A549 (cell line): Measurements from ENCODE around the gene INO80C. TPM values are rescaled to one million over a fixed set of nuclear protein-coding genes. Genes with fewer than 3 reads are reported as not detected.

Experiments used
- ATAC-seq, 2 experiments: fragments of 200-7000 bp in 1 of 2; fragments of >200 bp in 1 of 2; cut with Nextera tagmentation in 1 of 2; cut with Tn5 transposase in 1 of 2; 3 replicates each; pipeline versions ENCODE4 v1.8.0 to v1.9.1; 2018 to 2020; ENCODE audit warnings: mild to moderate bottlenecking in 1 of 2, moderate library complexity in 1 of 2
- CTCF ChIA-PET: fragments of 300-600 bp; sonication (Branson Sonifier 250); formaldehyde crosslinking; extraction: SDS; loops from one replicate; lab custom pipeline; 2021; ENCODE audit warnings: antibody characterized with exemption, inconsistent platforms; lab: Yijun Ruan, JAX
- POLR2A ChIA-PET: fragments of 350-600 bp; formaldehyde crosslinking; extraction: SDS; loops from one replicate; lab custom pipeline; 2021; ENCODE audit warnings: antibody characterized with exemption, inconsistent platforms; lab: Yijun Ruan, JAX
- DNase-seq, 2 experiments: peaks; one replicate each; pipeline versions ENCODE4 v3.0.0 to v3.0.0-alpha.2; 2011 to 2016; ENCODE audit warnings: low read depth in 1 of 2, low spot score in 1 of 2
- FAIRE-seq: peaks from 2 replicates; lab custom pipeline; 2011; peaks lifted over from hg19 to GRCh38; lab: Jason Lieb, UNC
- H3K27ac ChIP-seq, 2 experiments: fragments of >200 bp; sonication (Bioruptor Twin); formaldehyde crosslinking; 3 replicates each; pipeline ENCODE4 v1.5.1; 2016 to 2017
- H3K4me1 ChIP-seq: fragments of >200 bp; sonication (Bioruptor Twin); formaldehyde crosslinking; 3 replicates; pipeline ENCODE4 v1.6.1; 2016
- H3K4me2 ChIP-seq: fragments of >200 bp; sonication (Bioruptor Twin); formaldehyde crosslinking; 3 replicates; pipeline ENCODE4 v1.6.1; 2016
- H3K4me3 ChIP-seq: fragments of >200 bp; sonication (Bioruptor Twin); formaldehyde crosslinking; 3 replicates; pipeline ENCODE4 v1.5.1; 2016
- H3K9me3 ChIP-seq: fragments of >200 bp; sonication (Bioruptor Twin); formaldehyde crosslinking; 3 replicates; pipeline ENCODE4 v1.6.1; 2016
- CEBPB ChIP-seq, 2 experiments: fragments of >200 bp in 1 of 2; sonication (Bioruptor Twin) in 1 of 2; formaldehyde crosslinking in 1 of 2; IDR thresholded peaks; 2 replicates each; pipeline ENCODE4 v1.6.1; 2012 to 2016
- CHD4 ChIP-seq: fragments of 200-600 bp; sonication (generic); IDR thresholded peaks from 2 replicates; pipeline ENCODE4 v1.6.1; 2016; ENCODE audit warnings: antibody characterized with exemption, mild to moderate bottlenecking, borderline replicate concordance
- EP300 ChIP-seq, 2 experiments: fragments of >200 bp; sonication (Bioruptor Twin); formaldehyde crosslinking; IDR thresholded peaks; 2 replicates in 1 of 2; 3 replicates in 1 of 2; pipeline ENCODE4 v1.6.1; 2016 to 2017
- FOXS1 ChIP-seq: fragments of 250-450 bp; sonication (Bioruptor Pico); IDR thresholded peaks from 2 replicates; pipeline ENCODE4 v1.5.0; 2020; ENCODE audit warnings: mild to moderate bottlenecking, moderate library complexity
- GATA3 ChIP-seq: IDR thresholded peaks from 2 replicates; pipeline ENCODE4 v1.6.1; 2012; ENCODE audit warnings: borderline replicate concordance
- HOXB13 ChIP-seq: fragments of 250-450 bp; sonication (Bioruptor Pico); IDR thresholded peaks from 2 replicates; pipeline ENCODE4 v1.5.0; 2020; ENCODE audit warnings: low read depth, mild to moderate bottlenecking, moderate library complexity
- JUNB ChIP-seq: fragments of >200 bp; sonication (Bioruptor Twin); formaldehyde crosslinking; IDR thresholded peaks from 2 replicates; pipeline ENCODE4 v1.6.1; 2016
- KDM1A ChIP-seq: fragments of 200-600 bp; sonication (generic); IDR thresholded peaks from 2 replicates; pipeline ENCODE4 v1.6.1; 2016; ENCODE audit warnings: low read depth, mild to moderate bottlenecking
- MAZ ChIP-seq: fragments of 150-350 bp; IDR thresholded peaks from 2 replicates; pipeline ENCODE4 v1.6.1; 2014; ENCODE audit warnings: antibody characterized with exemption, low read depth, low read length, borderline replicate concordance
- NFE2L2 ChIP-seq: fragments of 150-350 bp; conservative IDR thresholded peaks from 2 replicates; pipeline ENCODE4 v1.6.1; 2014; ENCODE audit warnings: low read length
- PHF8 ChIP-seq: fragments of 200-600 bp; sonication (generic); IDR thresholded peaks from 2 replicates; pipeline ENCODE4 v1.6.1; 2016; ENCODE audit warnings: low read depth, mild to moderate bottlenecking, antibody characterized with exemption, moderate library complexity, borderline replicate concordance
- POLR2AphosphoS2 ChIP-seq: conservative IDR thresholded peaks from 2 replicates; pipeline ENCODE4 v1.6.1; 2012; ENCODE audit warnings: low read length, improper control_type of control experiment, inconsistent platforms
- RAD21 ChIP-seq, 2 experiments: fragments of >200 bp in 1 of 2; sonication (Bioruptor Twin) in 1 of 2; formaldehyde crosslinking in 1 of 2; IDR thresholded peaks in 1 of 2; conservative IDR thresholded peaks in 1 of 2; 2 replicates in 1 of 2; 3 replicates in 1 of 2; pipeline ENCODE4 v1.6.1; 2012 to 2018; ENCODE audit warnings: inconsistent platforms in 1 of 2
- RARB ChIP-seq: fragments of 250-450 bp; sonication (Bioruptor Pico); IDR thresholded peaks from 2 replicates; pipeline ENCODE4 v1.8.0; 2021; ENCODE audit warnings: mild to moderate bottlenecking, moderate library complexity
- RCOR1 ChIP-seq: fragments of 150-350 bp; IDR thresholded peaks from 2 replicates; pipeline ENCODE4 v1.6.1; 2014; ENCODE audit warnings: antibody characterized with exemption, low read length, low read depth
- RNF2 ChIP-seq: fragments of 200-600 bp; sonication (generic); IDR thresholded peaks from 2 replicates; pipeline ENCODE4 v1.6.1; 2016; ENCODE audit warnings: low read depth, mild to moderate bottlenecking, antibody characterized with exemption, moderate library complexity, borderline replicate concordance
- SMC3 ChIP-seq: fragments of >200 bp; sonication (Bioruptor Twin); formaldehyde crosslinking; IDR thresholded peaks from 3 replicates; pipeline ENCODE4 v1.6.1; 2018; ENCODE audit warnings: inconsistent platforms
- TP53 ChIP-seq: fragments of 250-450 bp; sonication (Bioruptor Pico); IDR thresholded peaks from 2 replicates; pipeline ENCODE4 v1.5.0; 2021; ENCODE audit warnings: mild to moderate bottlenecking, moderate library complexity
- WGBS: methylation state at CpG from one replicate; pipeline ENCODE4 v1.1.6; 2017; ENCODE audit errors: missing lambda C conversion rate; 5-methylcytosine and 5-hydroxymethylcytosine counted together
- polyA plus RNA-seq, 4 experiments: library from polyadenylated mRNA; depleted of rRNA in 3 of 4; stranded (reverse); fragments of >200 nt; fragmentation: RNase III in 1 of 4; extraction: RNeasy Plus Mini Kit Qiagen cat#74134 plus additional on column Dnase treatment in 1 of 4; gene quantifications; 2 replicates in 3 of 4; 3 replicates in 1 of 4; pipeline ENCODE4 v1.2.3, GENCODE V29; 2011 to 2017
- TF ChIP-seq, protein P1 (sequence below): fragments of >200 bp; sonication (Bioruptor Twin); formaldehyde crosslinking; IDR thresholded peaks from 2 replicates; pipeline ENCODE4 v1.6.1; 2016
- TF ChIP-seq, protein P2 (sequence below): fragments of 250-450 bp; sonication (Bioruptor Pico); IDR thresholded peaks from 2 replicates; pipeline ENCODE4 v1.5.0; 2021; ENCODE audit warnings: mild to moderate bottlenecking, moderate library complexity, borderline replicate concordance
- TF ChIP-seq, protein P3 (sequence below): fragments of 200-600 bp; sonication (generic); IDR thresholded peaks from 2 replicates; pipeline ENCODE4 v1.6.1; 2016; ENCODE audit warnings: antibody characterized with exemption, mild to moderate bottlenecking, moderate library complexity

The INO80C gene
- polyA plus RNA-seq, 2 of the 4 experiments (the other 2 are of a cell fraction) = 22.1 to 33.3 TPM

DNA sequence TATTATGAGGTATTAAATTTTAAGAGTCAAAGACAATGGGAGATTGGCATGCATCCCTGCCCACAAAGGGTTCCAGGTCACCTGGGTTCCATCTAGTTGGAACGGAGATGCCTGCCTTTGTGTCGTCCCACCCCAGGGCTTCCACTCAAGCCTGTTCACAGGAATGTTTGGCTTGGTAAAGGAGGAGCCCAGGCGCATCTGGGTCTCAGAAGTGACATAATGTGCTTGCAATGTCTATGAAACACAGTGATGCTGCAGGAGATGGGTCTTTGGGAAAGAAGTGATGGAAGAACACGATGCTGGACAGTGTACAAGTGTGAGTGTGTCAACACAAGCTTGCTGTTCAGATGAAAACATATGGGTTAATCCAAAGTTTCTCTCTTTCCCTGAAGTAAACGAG, 71.0 kb downstream of the INO80C start:
- Histone ChIP-seq H3K4me1 (peaks cover 10% of the 10 kb centered on the region; the same call in 2 of the 3 replicates), H3K4me2 (no peak overlapping the region), H3K27ac (no peak overlapping the region), H3K4me3 (no peak overlapping the region), H3K9me3 (no peaks in the 10 kb centered on the region)
- DNase-seq (no peak), FAIRE-seq (no peak), ATAC-seq (no peak)
- POLR2A ChIA-PET = no interaction called here
- TF ChIP-seq, protein P1, sequence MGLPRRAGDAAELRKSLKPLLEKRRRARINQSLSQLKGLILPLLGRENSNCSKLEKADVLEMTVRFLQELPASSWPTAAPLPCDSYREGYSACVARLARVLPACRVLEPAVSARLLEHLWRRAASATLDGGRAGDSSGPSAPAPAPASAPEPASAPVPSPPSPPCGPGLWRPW = no peak
- TF ChIP-seq HOXB13 (CRISPR knock-in tag) = no peak
- TF ChIP-seq CHD4 = no peak
- TF ChIP-seq PHF8 = no peak
- TF ChIP-seq, protein P2, sequence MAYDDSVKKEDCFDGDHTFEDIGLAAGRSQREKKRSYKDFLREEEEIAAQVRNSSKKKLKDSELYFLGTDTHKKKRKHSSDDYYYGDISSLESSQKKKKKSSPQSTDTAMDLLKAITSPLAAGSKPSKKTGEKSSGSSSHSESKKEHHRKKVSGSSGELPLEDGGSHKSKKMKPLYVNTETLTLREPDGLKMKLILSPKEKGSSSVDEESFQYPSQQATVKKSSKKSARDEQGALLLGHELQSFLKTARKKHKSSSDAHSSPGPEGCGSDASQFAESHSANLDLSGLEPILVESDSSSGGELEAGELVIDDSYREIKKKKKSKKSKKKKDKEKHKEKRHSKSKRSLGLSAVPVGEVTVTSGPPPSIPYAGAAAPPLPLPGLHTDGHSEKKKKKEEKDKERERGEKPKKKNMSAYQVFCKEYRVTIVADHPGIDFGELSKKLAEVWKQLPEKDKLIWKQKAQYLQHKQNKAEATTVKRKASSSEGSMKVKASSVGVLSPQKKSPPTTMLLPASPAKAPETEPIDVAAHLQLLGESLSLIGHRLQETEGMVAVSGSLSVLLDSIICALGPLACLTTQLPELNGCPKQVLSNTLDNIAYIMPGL = no peak
- TF ChIP-seq TP53 (CRISPR knock-in tag) = no peak
- TF ChIP-seq SMC3 = no peak
- no peak for TF ChIP-seq MAZ
- no peak for TF ChIP-seq CEBPB (IDR thresholded peaks at IDR 0.05)
- TF ChIP-seq RAD21 (conservative IDR thresholded peaks at IDR 0.05 in 1 of 2, IDR thresholded peaks at IDR 0.05 in 1 of 2) = no peak
- no peak for TF ChIP-seq KDM1A
- TF ChIP-seq POLR2AphosphoS2 = no peak
- CTCF ChIA-PET = no interaction called here
- 74% methylated on average over 5 of the region's 5 CpGs for WGBS

DNA sequence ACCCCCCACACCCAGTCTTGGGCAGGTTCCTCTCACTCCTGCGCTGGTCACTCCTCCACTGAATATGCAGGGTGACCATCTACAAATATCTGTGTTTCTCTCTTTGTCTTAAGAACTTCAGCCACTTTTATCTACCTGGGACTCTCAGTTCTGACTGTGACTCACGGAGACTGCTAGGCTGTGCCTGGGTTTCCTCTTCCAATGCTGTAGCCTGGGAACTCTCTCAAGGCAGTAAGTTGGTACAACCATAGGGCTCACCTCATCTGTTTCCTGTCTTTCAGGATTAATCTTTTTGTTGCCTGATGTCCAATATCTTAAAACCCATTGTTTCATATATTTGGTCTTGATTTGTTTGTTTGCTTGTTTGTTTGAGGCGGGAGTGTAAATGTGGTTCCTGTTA, 73.4 kb downstream of the INO80C start:
- TF ChIP-seq JUNB (no peak), RCOR1 (no peak), GATA3 (no peak), EP300 (IDR thresholded peaks at IDR 0.05) (no peak), RARB (no peak), NFE2L2 (no peak), KDM1A (no peak), RNF2 (no peak), FOXS1 (CRISPR knock-in tag) (no peak), CEBPB (IDR thresholded peaks at IDR 0.05) (no peak), CHD4 (no peak), RAD21 (conservative IDR thresholded peaks at IDR 0.05 in 1 of 2, IDR thresholded peaks at IDR 0.05 in 1 of 2) (no peak)
- TF ChIP-seq, protein P3, sequence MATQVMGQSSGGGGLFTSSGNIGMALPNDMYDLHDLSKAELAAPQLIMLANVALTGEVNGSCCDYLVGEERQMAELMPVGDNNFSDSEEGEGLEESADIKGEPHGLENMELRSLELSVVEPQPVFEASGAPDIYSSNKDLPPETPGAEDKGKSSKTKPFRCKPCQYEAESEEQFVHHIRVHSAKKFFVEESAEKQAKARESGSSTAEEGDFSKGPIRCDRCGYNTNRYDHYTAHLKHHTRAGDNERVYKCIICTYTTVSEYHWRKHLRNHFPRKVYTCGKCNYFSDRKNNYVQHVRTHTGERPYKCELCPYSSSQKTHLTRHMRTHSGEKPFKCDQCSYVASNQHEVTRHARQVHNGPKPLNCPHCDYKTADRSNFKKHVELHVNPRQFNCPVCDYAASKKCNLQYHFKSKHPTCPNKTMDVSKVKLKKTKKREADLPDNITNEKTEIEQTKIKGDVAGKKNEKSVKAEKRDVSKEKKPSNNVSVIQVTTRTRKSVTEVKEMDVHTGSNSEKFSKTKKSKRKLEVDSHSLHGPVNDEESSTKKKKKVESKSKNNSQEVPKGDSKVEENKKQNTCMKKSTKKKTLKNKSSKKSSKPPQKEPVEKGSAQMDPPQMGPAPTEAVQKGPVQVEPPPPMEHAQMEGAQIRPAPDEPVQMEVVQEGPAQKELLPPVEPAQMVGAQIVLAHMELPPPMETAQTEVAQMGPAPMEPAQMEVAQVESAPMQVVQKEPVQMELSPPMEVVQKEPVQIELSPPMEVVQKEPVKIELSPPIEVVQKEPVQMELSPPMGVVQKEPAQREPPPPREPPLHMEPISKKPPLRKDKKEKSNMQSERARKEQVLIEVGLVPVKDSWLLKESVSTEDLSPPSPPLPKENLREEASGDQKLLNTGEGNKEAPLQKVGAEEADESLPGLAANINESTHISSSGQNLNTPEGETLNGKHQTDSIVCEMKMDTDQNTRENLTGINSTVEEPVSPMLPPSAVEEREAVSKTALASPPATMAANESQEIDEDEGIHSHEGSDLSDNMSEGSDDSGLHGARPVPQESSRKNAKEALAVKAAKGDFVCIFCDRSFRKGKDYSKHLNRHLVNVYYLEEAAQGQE = no peak
- H3K9me3 ChIP-seq = no peaks in the 10 kb centered on the region
- no peak overlapping the region for H3K27ac ChIP-seq
- H3K4me1 ChIP-seq = no peaks in the 10 kb centered on the region
- ATAC-seq (no peak), DNase-seq (no peak), FAIRE-seq (no peak)
- CTCF ChIA-PET = no interaction called here
- H3K4me3 ChIP-seq = no peak overlapping the region
- no peak overlapping the region for H3K4me2 ChIP-seq
- POLR2A ChIA-PET = no interaction called here
- WGBS = 91% methylated on average over 3 of the region's 3 CpGs
